A549 (cell line): ENCODE measurements around the gene BACH1.

Source experiments
- CTCF ChIP-seq: fragments of >200 bp; sonication (Bioruptor Twin); formaldehyde crosslinking; IDR thresholded peaks from 3 replicates; pipeline ENCODE4 v1.5.1; 2016
- POLR2A ChIP-seq: IDR thresholded peaks from 2 replicates; pipeline ENCODE4 v1.6.1; 2012; ENCODE audit warnings: mild to moderate bottlenecking, low read length
- RFX5 ChIP-seq: fragments of 450-650 bp; IDR thresholded peaks from 2 replicates; pipeline ENCODE4 v1.7.1; 2014; ENCODE audit warnings: antibody characterized with exemption, mild to moderate bottlenecking, moderate library complexity

GRCh38 chr21:29256126-29256910, 42.4 kb upstream of the BACH1 start:
- TF ChIP-seq CTCF, result no peak
- TF ChIP-seq POLR2A, result no peak
- TF ChIP-seq RFX5, result no peak
